Loucy (cell line): ENCODE measurements around the gene H1-8.

Source experiments
- H2AFZ ChIP-seq: fragments of 200-600 bp; sonication (generic); 2 replicates; pipeline ENCODE4 v1.6.0; 2016; ENCODE audit warnings: antibody characterized with exemption, mild to moderate bottlenecking, low read length, moderate library complexity
- H3F3A ChIP-seq: fragments of 200-600 bp; 2 replicates; pipeline ENCODE4 v1.6.0; 2016; ENCODE audit warnings: antibody characterized with exemption, low read depth, mild to moderate bottlenecking
- H3K27me3 ChIP-seq: fragments of 200-600 bp; sonication (generic); 2 replicates; pipeline ENCODE4 v1.6.1; 2014; ENCODE audit warnings: low read length, mild to moderate bottlenecking; ENCODE audit not compliant: insufficient read depth, poor library complexity, severe bottlenecking
- H3K36me3 ChIP-seq: fragments of 200-600 bp; sonication (generic); 2 replicates; pipeline ENCODE4 v1.6.1; 2016; ENCODE audit warnings: low read length; ENCODE audit not compliant: insufficient read depth
- H3K4me1 ChIP-seq: fragments of 200-600 bp; sonication (generic); 2 replicates; pipeline ENCODE4 v1.5.1; 2014; ENCODE audit warnings: low read length, mild to moderate bottlenecking; ENCODE audit not compliant: insufficient read depth, poor library complexity, severe bottlenecking
- H3K4me2 ChIP-seq: fragments of 200-600 bp; sonication (generic); 2 replicates; pipeline ENCODE4 v1.6.0; 2014; ENCODE audit warnings: antibody characterized with exemption, low read length, low read depth, mild to moderate bottlenecking; ENCODE audit not compliant: poor library complexity, severe bottlenecking
- H3K4me3 ChIP-seq: fragments of 200-600 bp; sonication (generic); 2 replicates; pipeline ENCODE4 v1.5.1; 2014; ENCODE audit warnings: low read length, mild to moderate bottlenecking, mixed read lengths; ENCODE audit not compliant: poor library complexity, severe bottlenecking
- H3K79me2 ChIP-seq: fragments of 200-600 bp; sonication (generic); 2 replicates; pipeline ENCODE4 v1.6.1; 2014; ENCODE audit warnings: low read length; ENCODE audit not compliant: insufficient read depth
- H3K9ac ChIP-seq: fragments of 200-600 bp; sonication (generic); 2 replicates; pipeline ENCODE4 v1.6.0; 2014; ENCODE audit warnings: mild to moderate bottlenecking, low read depth, low read length, moderate library complexity; ENCODE audit not compliant: poor library complexity, severe bottlenecking
- H3K9me2 ChIP-seq: fragments of 200-600 bp; sonication (generic); replicated peaks from 2 replicates; pipeline ENCODE4 v1.6.1; 2016; ENCODE audit warnings: low read depth, low read length, mixed read lengths
- H3K9me3 ChIP-seq: fragments of 200-600 bp; sonication (generic); 2 replicates; pipeline ENCODE4 v1.6.1; 2014; ENCODE audit warnings: mild to moderate bottlenecking, antibody characterized with exemption, low read length, low read depth; ENCODE audit not compliant: insufficient read depth
- H4K20me1 ChIP-seq: fragments of 200-600 bp; sonication (generic); 2 replicates; pipeline ENCODE4 v1.6.0; 2014; ENCODE audit warnings: antibody characterized with exemption, low read length, mild to moderate bottlenecking; ENCODE audit not compliant: insufficient read depth, poor library complexity, severe bottlenecking
- EZH2phosphoT487 ChIP-seq: fragments of 200-600 bp; IDR thresholded peaks from 2 replicates; pipeline ENCODE4 v1.6.1; 2018; ENCODE audit warnings: antibody characterized with exemption, mild to moderate bottlenecking, moderate library complexity, borderline replicate concordance
- TF ChIP-seq, protein P1 (sequence below): fragments of 200-600 bp; sonication (generic); conservative IDR thresholded peaks from 2 replicates; pipeline ENCODE4 v1.5.1; 2014; ENCODE audit warnings: mild to moderate bottlenecking, antibody characterized with exemption, low read length

The H1-8 gene

DNA sequence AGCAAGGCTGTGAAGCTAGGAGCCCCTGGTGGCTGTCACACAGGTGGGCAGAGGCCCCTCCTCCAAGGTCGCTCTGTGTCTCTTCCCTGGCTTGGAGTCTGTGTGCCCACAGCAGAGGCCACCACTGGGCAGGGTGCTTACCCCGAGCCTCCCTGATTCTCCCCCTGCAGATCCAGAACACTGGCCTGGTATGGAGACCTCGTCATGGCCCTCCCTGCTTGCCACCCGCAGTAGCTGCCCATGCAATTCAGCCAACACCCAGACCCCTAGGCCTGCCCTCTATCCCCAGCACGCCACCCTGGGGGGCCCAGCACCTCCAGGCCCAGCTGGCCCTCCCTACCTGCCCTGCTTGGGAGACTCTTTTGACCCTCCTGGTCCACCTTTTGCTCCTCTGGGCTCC is 20.0 kb upstream of the H1-8 start:
- Histone ChIP-seq H3K4me1 (no peaks in the 10 kb centered on the region), H3F3A (no peaks in the 10 kb centered on the region), H3K9me3 (no peaks in the 10 kb centered on the region), H3K4me3 (no peak overlapping the region), H3K27me3 (no peaks in the 10 kb centered on the region), H2AFZ (no peak overlapping the region), H3K4me2 (no peak overlapping the region), H3K36me3 (no peaks in the 10 kb centered on the region), H4K20me1 (no peaks in the 10 kb centered on the region), H3K9ac (no peak overlapping the region), H3K79me2 (no peaks in the 10 kb centered on the region), H3K9me2 (no peaks in the 10 kb centered on the region)
- TF ChIP-seq EZH2phosphoT487 = no peak
- TF ChIP-seq, protein P1, sequence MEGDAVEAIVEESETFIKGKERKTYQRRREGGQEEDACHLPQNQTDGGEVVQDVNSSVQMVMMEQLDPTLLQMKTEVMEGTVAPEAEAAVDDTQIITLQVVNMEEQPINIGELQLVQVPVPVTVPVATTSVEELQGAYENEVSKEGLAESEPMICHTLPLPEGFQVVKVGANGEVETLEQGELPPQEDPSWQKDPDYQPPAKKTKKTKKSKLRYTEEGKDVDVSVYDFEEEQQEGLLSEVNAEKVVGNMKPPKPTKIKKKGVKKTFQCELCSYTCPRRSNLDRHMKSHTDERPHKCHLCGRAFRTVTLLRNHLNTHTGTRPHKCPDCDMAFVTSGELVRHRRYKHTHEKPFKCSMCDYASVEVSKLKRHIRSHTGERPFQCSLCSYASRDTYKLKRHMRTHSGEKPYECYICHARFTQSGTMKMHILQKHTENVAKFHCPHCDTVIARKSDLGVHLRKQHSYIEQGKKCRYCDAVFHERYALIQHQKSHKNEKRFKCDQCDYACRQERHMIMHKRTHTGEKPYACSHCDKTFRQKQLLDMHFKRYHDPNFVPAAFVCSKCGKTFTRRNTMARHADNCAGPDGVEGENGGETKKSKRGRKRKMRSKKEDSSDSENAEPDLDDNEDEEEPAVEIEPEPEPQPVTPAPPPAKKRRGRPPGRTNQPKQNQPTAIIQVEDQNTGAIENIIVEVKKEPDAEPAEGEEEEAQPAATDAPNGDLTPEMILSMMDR = no peak

DNA sequence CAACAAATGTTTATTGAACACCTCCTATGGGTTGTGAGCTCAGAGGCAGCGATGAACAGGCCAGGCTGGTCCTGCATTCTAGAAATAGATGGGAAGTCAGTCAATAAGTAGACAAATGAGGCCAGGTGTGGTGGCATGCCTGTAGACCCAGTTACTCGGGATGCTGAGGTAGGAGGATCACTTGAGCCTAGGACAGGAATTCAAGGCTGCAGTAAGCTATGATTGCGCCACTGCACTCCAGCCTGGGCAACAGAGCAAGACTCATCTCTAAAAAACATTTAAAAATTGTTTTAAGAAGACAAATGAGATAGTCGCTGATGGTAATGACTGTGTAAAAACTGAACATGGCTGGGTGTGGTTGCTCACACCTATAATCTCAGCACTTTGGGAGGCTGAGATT is 18.9 kb upstream of the H1-8 start:
- Histone ChIP-seq H3K4me2 (no peak overlapping the region), H2AFZ (no peak overlapping the region), H3K27me3 (no peaks in the 10 kb centered on the region), H3K4me1 (no peaks in the 10 kb centered on the region), H3K79me2 (no peaks in the 10 kb centered on the region), H3K9ac (no peak overlapping the region), H3K9me2 (no peaks in the 10 kb centered on the region), H3F3A (no peaks in the 10 kb centered on the region), H3K36me3 (no peaks in the 10 kb centered on the region), H4K20me1 (no peaks in the 10 kb centered on the region), H3K4me3 (no peak overlapping the region), H3K9me3 (no peaks in the 10 kb centered on the region)
- TF ChIP-seq, protein P1 = no peak
- TF ChIP-seq EZH2phosphoT487 = no peak

GRCh38 chr3:129525341-129525968 is 17.5 kb upstream of the H1-8 start:
- H3K9me2 ChIP-seq = no peaks in the 10 kb centered on the region
- no peak overlapping the region for H3K9ac ChIP-seq
- no peak overlapping the region for H3K4me3 ChIP-seq
- no peaks in the 10 kb centered on the region for H3K27me3 ChIP-seq
- H3K79me2 ChIP-seq = no peaks in the 10 kb centered on the region
- TF ChIP-seq, protein P1 = no peak
- TF ChIP-seq EZH2phosphoT487 = no peak
- H3K36me3 ChIP-seq = no peaks in the 10 kb centered on the region
- H3F3A ChIP-seq = no peaks in the 10 kb centered on the region
- no peaks in the 10 kb centered on the region for H3K9me3 ChIP-seq
- H3K4me1 ChIP-seq = no peaks in the 10 kb centered on the region
- no peaks in the 10 kb centered on the region for H4K20me1 ChIP-seq
- no peak overlapping the region for H3K4me2 ChIP-seq
- no peak overlapping the region for H2AFZ ChIP-seq
